Measurements from ENCODE around the gene FYCO1. TPM values are rescaled to one million over a fixed set of nuclear protein-coding genes. Genes with fewer than 3 reads are reported as not detected.
"Not testable (repeated sequence)": the region's sequence is repeated elsewhere in the genome, so short reads cannot be mapped to it uniquely, and the experiment has no call there.

Gene FYCO1
- total and polyA plus RNA-seq, 2 of the 13 experiments (the other 11 are each of a cell fraction or from before 2014, with no cell fraction given) = 2.7 to 4.2 TPM

GRCh38 chr3:46038916-46039315 lies 43.3 kb upstream of the FYCO1 start (continued):
- TF ChIP-seq ZNF234 (CRISPR knock-in tag; conservative IDR thresholded peaks at IDR 0.05) (no peak), ZNF883 (CRISPR knock-in tag; IDR thresholded peaks at IDR 0.05; ENCODE audit: not compliant biosample characterization) (no peak), GATAD1 (CRISPR knock-in tag; IDR thresholded peaks at IDR 0.05) (no peak), DNMT1 (CRISPR knock-in tag; IDR thresholded peaks at IDR 0.05) (no peak), ZNF563 (CRISPR knock-in tag; IDR thresholded peaks at IDR 0.05) (no peak)

GRCh38 chr3:46038071-46038470 lies 42.4 kb upstream of the FYCO1 start:
- 0% methylated on average over 3 of the region's 3 CpGs for WGBS (ENCODE audit: low lambda C conversion rate)
- H3K36me3 ChIP-seq (replicated peaks in 1 of 2; ENCODE audit: control insufficient read depth in 1 of 2, insufficient read depth in 2 of 2, low read length in 2 of 2); H3K27me3 ChIP-seq (ENCODE audit: control insufficient read depth in 1 of 2, insufficient read depth in 2 of 2, low read length in 2 of 2); H3K4me2 ChIP-seq (ENCODE audit: low read depth, low read length); H3K9me3 ChIP-seq (ENCODE audit: low read length); POLR2A ChIA-PET; H3K4me3 ChIP-seq (replicated peaks in 1 of 3; ENCODE audit: insufficient read depth in 1 of 3, low read depth in 2 of 3, low read length in 3 of 3); H3K27ac ChIP-seq (ENCODE audit: extremely low read length, insufficient read depth, low read length); CTCF ChIA-PET (ENCODE audit: low intra/inter-chr PET ratio, low total read pairs); H3K4me1 ChIP-seq (ENCODE audit: insufficient read depth, low read length); H3K79me2 ChIP-seq (ENCODE audit: insufficient read depth, low read length); H3K9ac ChIP-seq (ENCODE audit: insufficient read depth, low read depth, low read length); BruUV-seq (replicated peaks); intact Hi-C loops (cut with micrococcal nuclease; ENCODE audit: unreplicated experiment); H2AFZ ChIP-seq (ENCODE audit: low read length); H4K20me1 ChIP-seq (ENCODE audit: insufficient read depth, low read length); DNase-seq (ENCODE audit: low spot score); FAIRE-seq; in situ Hi-C loops (cut with HindIII; ENCODE audit: extremely low pct_ligation_motif_present, low pct_unique_long_range_greater_than_20kb); ATAC-seq: not testable (repeated sequence)

- intact Hi-C loops (cut with micrococcal nuclease; ENCODE audit: unreplicated experiment) (no loop called here), in situ Hi-C loops (cut with HindIII; ENCODE audit: extremely low pct_ligation_motif_present, low pct_unique_long_range_greater_than_20kb) (no loop called here)
- Histone ChIP-seq H3K4me3 (replicated peaks in 1 of 3; ENCODE audit: insufficient read depth in 1 of 3, low read depth in 2 of 3, low read length in 3 of 3) (no peak overlapping the region), H2AFZ (ENCODE audit: low read length) (no peak overlapping the region), H3K9me3 (ENCODE audit: low read length) (no peaks in the 10 kb centered on the region), H3K27me3 (ENCODE audit: control insufficient read depth in 1 of 2, insufficient read depth in 2 of 2, low read length in 2 of 2) (no peaks in the 10 kb centered on the region), H4K20me1 (ENCODE audit: insufficient read depth, low read length) (no peaks in the 10 kb centered on the region), H3K9ac (ENCODE audit: insufficient read depth, low read depth, low read length) (no peak overlapping the region), H3K79me2 (ENCODE audit: insufficient read depth, low read length) (no peaks in the 10 kb centered on the region), H3K36me3 (replicated peaks in 1 of 2; ENCODE audit: control insufficient read depth in 1 of 2, insufficient read depth in 2 of 2, low read length in 2 of 2) (no peaks in the 10 kb centered on the region), H3K27ac (ENCODE audit: extremely low read length, insufficient read depth, low read length) (no peak overlapping the region), H3K4me1 (ENCODE audit: insufficient read depth, low read length) (peaks cover 11% of the 10 kb centered on the region), H3K4me2 (ENCODE audit: low read depth, low read length) (no peak overlapping the region)
- POLR2A ChIA-PET = no interaction called here
- ATAC-seq = no peak
- CTCF ChIA-PET (ENCODE audit: low intra/inter-chr PET ratio, low total read pairs) = no interaction called here
- FAIRE-seq = no peak
- 0% methylated on average over 1 of the region's 1 CpG for WGBS (ENCODE audit: low lambda C conversion rate)
- DNase-seq (ENCODE audit: low spot score) = no peak
- TF ChIP-seq ZFP41 (CRISPR knock-in tag; IDR thresholded peaks at IDR 0.05; ENCODE audit: borderline replicate concordance) = no peak
- TF ChIP-seq ATF7-NPFF (CRISPR knock-in tag; IDR thresholded peaks at IDR 0.05; ENCODE audit: low read depth) = no peak
- TF ChIP-seq TRAFD1 (CRISPR knock-in tag; IDR thresholded peaks at IDR 0.05; ENCODE audit: borderline replicate concordance) = no peak
- TF ChIP-seq CCAR2 (optimal IDR thresholded peaks at IDR 0.05; ENCODE audit: low read depth, low read length) = no peak
- no peak for TF ChIP-seq ZMYM2 (CRISPR knock-in tag; IDR thresholded peaks at IDR 0.05)
- BruUV-seq (replicated peaks) = no TSS peak
These were observed 40.6 kb upstream of the FYCO1 start for GRCh38 chr3:46036191-46036590.

Data from HepG2 (cell line).